Measurements from ENCODE around the gene DCBLD1.

DNA sequence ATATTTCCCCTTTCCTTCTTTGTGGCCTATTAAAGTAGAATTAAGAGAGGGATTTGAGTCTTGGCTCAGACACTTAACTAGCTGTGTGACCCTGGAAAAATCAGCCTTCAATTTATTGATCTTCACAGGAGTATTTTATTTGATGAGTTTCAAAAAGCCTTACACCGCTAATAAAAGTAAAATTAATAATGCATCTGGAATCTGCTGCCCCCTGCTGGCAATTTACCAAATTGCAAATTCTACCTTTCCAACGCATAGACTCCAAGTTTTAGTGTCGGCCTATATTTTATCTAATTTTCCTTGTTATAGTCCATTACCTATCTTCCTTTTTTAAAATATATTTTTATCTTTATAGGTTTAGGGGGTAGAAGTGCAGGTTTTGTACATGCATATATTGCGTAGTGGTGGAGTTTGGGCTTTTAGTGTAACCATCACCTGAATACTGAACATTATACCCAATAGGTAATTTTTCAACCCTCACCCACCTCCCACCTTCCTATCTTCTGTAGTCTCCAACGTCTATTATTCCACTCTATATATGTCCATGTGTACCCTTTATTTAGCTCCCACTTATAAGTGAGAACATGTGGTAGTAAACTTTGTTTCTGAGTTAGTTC lies 73.5 kb downstream of the DCBLD1 start:
- TF ChIP-seq ZNF76 (tag by site-specific recombination; IDR thresholded peaks at IDR 0.05; ENCODE audit: borderline replicate concordance, low read depth) = no peak
- no peak for TF ChIP-seq CTCF (tag by site-specific recombination; IDR thresholded peaks at IDR 0.05)
- no peak for TF ChIP-seq ZNF423 (tag by site-specific recombination; IDR thresholded peaks at IDR 0.05)
- TF ChIP-seq ZNF510 (tag by site-specific recombination; IDR thresholded peaks at IDR 0.05; ENCODE audit: insufficient replicate concordance) = no peak
- TF ChIP-seq ZNF140 (tag by site-specific recombination; IDR thresholded peaks at IDR 0.05) = no peak
- no peak for TF ChIP-seq ZNF830 (tag by site-specific recombination; IDR thresholded peaks at IDR 0.05; ENCODE audit: low read depth)
- no peak for TF ChIP-seq PRDM1 (tag by site-specific recombination; IDR thresholded peaks at IDR 0.05)
- no peak for TF ChIP-seq FEZF1 (tag by site-specific recombination; IDR thresholded peaks at IDR 0.05)
- TF ChIP-seq ZNF529 (tag by site-specific recombination; IDR thresholded peaks at IDR 0.05; ENCODE audit: insufficient replicate concordance) = no peak
